ENCODE results near the gene RNF227. TPM values are rescaled to one million over a fixed set of nuclear protein-coding genes. Genes with fewer than 3 reads are reported as not detected.

RNF227 gene
- total and polyA plus RNA-seq, 10 of the 15 experiments (the other 5 are each of a cell fraction or from before 2014, with no cell fraction given), result 0.49 to 5.0 (median 1.3) TPM

DNA sequence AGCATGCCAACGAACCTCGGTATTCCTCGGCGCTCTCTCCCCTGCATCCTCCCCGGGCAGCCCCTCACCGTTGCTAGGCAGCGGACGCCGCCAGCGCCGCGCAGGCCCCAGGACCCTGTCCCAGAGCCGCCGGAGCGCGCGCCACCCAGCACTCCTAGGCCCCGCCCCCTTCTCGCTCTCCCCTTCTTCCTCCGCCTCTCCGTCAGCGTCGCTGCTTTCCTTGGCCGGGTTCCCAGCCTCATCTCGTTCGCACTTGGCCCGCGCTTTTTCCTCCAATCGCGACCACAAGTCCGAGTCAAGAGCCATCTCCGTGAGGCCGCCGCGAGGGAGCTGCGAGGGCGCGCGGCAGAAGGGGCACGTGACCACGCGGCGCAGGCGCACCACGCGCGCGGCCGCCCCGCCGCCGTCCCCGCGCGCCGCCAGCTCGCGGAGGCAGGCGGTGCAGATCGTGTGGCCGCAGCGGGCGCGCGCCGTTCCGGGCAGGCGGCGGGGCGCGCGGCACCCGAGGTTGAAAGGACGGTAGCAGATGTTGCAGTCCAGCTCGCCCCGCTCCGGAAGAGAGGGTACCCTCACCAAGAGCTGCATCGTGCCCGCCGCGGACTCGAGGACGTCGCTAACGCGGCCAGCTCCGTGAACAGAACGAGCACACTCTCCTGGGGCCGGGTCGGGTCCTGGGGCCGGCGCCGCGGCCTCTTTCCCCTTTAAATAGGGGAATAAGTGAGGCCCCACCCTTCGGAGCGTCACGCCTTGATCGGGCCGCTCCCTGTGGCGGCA lies at the start of gene RNF227 (continued):
- TF ChIP-seq, protein P1, sequence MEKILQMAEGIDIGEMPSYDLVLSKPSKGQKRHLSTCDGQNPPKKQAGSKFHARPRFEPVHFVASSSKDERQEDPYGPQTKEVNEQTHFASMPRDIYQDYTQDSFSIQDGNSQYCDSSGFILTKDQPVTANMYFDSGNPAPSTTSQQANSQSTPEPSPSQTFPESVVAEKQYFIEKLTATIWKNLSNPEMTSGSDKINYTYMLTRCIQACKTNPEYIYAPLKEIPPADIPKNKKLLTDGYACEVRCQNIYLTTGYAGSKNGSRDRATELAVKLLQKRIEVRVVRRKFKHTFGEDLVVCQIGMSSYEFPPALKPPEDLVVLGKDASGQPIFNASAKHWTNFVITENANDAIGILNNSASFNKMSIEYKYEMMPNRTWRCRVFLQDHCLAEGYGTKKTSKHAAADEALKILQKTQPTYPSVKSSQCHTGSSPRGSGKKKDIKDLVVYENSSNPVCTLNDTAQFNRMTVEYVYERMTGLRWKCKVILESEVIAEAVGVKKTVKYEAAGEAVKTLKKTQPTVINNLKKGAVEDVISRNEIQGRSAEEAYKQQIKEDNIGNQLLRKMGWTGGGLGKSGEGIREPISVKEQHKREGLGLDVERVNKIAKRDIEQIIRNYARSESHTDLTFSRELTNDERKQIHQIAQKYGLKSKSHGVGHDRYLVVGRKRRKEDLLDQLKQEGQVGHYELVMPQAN (conservative IDR thresholded peaks at IDR 0.05), result peak; percentile 95
- no peak for TF ChIP-seq POLR2AphosphoS5 (IDR thresholded peaks at IDR 0.05; ENCODE audit: low read length)
- TF ChIP-seq, protein P2, sequence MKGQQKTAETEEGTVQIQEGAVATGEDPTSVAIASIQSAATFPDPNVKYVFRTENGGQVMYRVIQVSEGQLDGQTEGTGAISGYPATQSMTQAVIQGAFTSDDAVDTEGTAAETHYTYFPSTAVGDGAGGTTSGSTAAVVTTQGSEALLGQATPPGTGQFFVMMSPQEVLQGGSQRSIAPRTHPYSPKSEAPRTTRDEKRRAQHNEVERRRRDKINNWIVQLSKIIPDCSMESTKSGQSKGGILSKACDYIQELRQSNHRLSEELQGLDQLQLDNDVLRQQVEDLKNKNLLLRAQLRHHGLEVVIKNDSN (IDR thresholded peaks at IDR 0.05; ENCODE audit: borderline replicate concordance, extremely low read length, insufficient read depth, low read depth, low read length), result peak; percentile 98
- no peak for TF ChIP-seq ZZZ3 (IDR thresholded peaks at IDR 0.05; ENCODE audit: control insufficient read depth, insufficient read length, low read depth)
- 0 out of 2 replicates have a peak, but pooled peaks have one; percentile 30 for TF ChIP-seq ZSCAN29 (IDR thresholded peaks at IDR 0.05)
- peak; percentile 62; the same call in 1 of the 2 replicates for TF ChIP-seq CREB1 (IDR thresholded peaks at IDR 0.05; ENCODE audit: low read depth)
- no peak for TF ChIP-seq YBX1 (IDR thresholded peaks at IDR 0.05)
- no peak for TF ChIP-seq KDM1A (IDR thresholded peaks at IDR 0.05; ENCODE audit: borderline replicate concordance)
- no peak for TF ChIP-seq ZNF217 (IDR thresholded peaks at IDR 0.05)
- no peak for TF ChIP-seq NFXL1 (IDR thresholded peaks at IDR 0.05; ENCODE audit: borderline replicate concordance)
- TF ChIP-seq HDAC6 (IDR thresholded peaks at IDR 0.05; ENCODE audit: unreplicated experiment), result no peak
- no peak for TF ChIP-seq ASH2L (IDR thresholded peaks at IDR 0.05; ENCODE audit: borderline replicate concordance, low read depth)
- peak; percentile 45 for TF ChIP-seq RELA (IDR thresholded peaks at IDR 0.05; ENCODE audit: borderline replicate concordance, partially characterized antibody)
- TF ChIP-seq, protein P3, sequence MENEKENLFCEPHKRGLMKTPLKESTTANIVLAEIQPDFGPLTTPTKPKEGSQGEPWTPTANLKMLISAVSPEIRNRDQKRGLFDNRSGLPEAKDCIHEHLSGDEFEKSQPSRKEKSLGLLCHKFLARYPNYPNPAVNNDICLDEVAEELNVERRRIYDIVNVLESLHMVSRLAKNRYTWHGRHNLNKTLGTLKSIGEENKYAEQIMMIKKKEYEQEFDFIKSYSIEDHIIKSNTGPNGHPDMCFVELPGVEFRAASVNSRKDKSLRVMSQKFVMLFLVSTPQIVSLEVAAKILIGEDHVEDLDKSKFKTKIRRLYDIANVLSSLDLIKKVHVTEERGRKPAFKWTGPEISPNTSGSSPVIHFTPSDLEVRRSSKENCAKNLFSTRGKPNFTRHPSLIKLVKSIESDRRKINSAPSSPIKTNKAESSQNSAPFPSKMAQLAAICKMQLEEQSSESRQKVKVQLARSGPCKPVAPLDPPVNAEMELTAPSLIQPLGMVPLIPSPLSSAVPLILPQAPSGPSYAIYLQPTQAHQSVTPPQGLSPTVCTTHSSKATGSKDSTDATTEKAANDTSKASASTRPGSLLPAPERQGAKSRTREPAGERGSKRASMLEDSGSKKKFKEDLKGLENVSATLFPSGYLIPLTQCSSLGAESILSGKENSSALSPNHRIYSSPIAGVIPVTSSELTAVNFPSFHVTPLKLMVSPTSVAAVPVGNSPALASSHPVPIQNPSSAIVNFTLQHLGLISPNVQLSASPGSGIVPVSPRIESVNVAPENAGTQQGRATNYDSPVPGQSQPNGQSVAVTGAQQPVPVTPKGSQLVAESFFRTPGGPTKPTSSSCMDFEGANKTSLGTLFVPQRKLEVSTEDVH (IDR thresholded peaks at IDR 0.05; ENCODE audit: low read depth, partially characterized antibody), result no peak
- TF ChIP-seq BACH1 (IDR thresholded peaks at IDR 0.05; ENCODE audit: borderline replicate concordance), result peak; percentile 70; the same call in 1 of the 2 replicates
- TF ChIP-seq HDGF (IDR thresholded peaks at IDR 0.05), result peak; percentile 57; the same call in 1 of the 2 replicates
- TF ChIP-seq, protein P4, sequence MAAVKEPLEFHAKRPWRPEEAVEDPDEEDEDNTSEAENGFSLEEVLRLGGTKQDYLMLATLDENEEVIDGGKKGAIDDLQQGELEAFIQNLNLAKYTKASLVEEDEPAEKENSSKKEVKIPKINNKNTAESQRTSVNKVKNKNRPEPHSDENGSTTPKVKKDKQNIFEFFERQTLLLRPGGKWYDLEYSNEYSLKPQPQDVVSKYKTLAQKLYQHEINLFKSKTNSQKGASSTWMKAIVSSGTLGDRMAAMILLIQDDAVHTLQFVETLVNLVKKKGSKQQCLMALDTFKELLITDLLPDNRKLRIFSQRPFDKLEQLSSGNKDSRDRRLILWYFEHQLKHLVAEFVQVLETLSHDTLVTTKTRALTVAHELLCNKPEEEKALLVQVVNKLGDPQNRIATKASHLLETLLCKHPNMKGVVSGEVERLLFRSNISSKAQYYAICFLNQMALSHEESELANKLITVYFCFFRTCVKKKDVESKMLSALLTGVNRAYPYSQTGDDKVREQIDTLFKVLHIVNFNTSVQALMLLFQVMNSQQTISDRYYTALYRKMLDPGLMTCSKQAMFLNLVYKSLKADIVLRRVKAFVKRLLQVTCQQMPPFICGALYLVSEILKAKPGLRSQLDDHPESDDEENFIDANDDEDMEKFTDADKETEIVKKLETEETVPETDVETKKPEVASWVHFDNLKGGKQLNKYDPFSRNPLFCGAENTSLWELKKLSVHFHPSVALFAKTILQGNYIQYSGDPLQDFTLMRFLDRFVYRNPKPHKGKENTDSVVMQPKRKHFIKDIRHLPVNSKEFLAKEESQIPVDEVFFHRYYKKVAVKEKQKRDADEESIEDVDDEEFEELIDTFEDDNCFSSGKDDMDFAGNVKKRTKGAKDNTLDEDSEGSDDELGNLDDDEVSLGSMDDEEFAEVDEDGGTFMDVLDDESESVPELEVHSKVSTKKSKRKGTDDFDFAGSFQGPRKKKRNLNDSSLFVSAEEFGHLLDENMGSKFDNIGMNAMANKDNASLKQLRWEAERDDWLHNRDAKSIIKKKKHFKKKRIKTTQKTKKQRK (IDR thresholded peaks at IDR 0.05; ENCODE audit: low read depth, low read length), result no peak
- no peak for TF ChIP-seq MYC (IDR thresholded peaks at IDR 0.05; ENCODE audit: insufficient read depth, insufficient read length, insufficient replicate concordance, low read length, severe bottlenecking)
- TF ChIP-seq RUNX3 (IDR thresholded peaks at IDR 0.05; ENCODE audit: low read length), result peak; percentile 62
- TF ChIP-seq ZNF274 (IDR thresholded peaks at IDR 0.05; ENCODE audit: insufficient read depth, insufficient read length), result no peak
- no peak for TF ChIP-seq SMAD1 (IDR thresholded peaks at IDR 0.05; ENCODE audit: low read depth, partially characterized antibody)

Measured in GM12878 (cell line).